Adrenal gland (tissue), 5 donors: Measurements from ENCODE around the gene TNRC6C.

Source experiments
- CTCF ChIP-seq, 6 experiments: fragments of 450-650 bp in 4 of 6; fragments of 200-600 bp in 2 of 6; sonication (generic) in 1 of 6; IDR thresholded peaks; 1 replicate in 5 of 6; 2 replicates in 1 of 6; pipeline versions ENCODE4 v1.5.1 to v1.8.0; 2016 to 2021; ENCODE audit warnings: antibody characterized with exemption in 6 of 6, mild to moderate bottlenecking in 2 of 6, moderate library complexity in 1 of 6
- POLR2A ChIP-seq, 2 donors: fragments of 450-650 bp; IDR thresholded peaks; one replicate each; pipeline ENCODE4 v1.6.1; 2017; ENCODE audit warnings: antibody characterized with exemption in 2 of 2, mild to moderate bottlenecking in 2 of 2, moderate library complexity in 1 of 2
- donor health status: DM: no; HTN: no; CAD: no.

- TF ChIP-seq CTCF (IDR thresholded peaks at IDR 0.05) (no peak), POLR2A (IDR thresholded peaks at IDR 0.05) (no peak)
Measured at GRCh38 chr17:78046923-78047322, 88.4 kb downstream of the TNRC6C start.
